LHCN-M2 (cell line): ENCODE results near the gene LENG8. TPM values are rescaled to one million over a fixed set of nuclear protein-coding genes. Genes with fewer than 3 reads are reported as not detected.
"Not testable (repeated sequence)": the region's sequence is repeated elsewhere in the genome, so short reads cannot be mapped to it uniquely, and the experiment has no call there.

ENCODE experiments used
- DNase-seq: peaks from one replicate; pipeline ENCODE4 v3.0.0-alpha.2; 2012; ENCODE audit warnings: low read depth
- total RNA-seq: library from RNA; depleted of rRNA; stranded (reverse); fragments of >200 nt; gene quantifications from 2 replicates; pipeline ENCODE4 v1.2.3, GENCODE V29; 2014

The LENG8 gene
- total RNA-seq, 1 experiment from 2014 or later = 36.7 TPM

- no peak for DNase-seq
These were observed 9.7 kb upstream of the LENG8 start for GRCh38 chr19:54439174-54439851.

- DNase-seq = no peak
These were observed 8.4 kb upstream of the LENG8 start for GRCh38 chr19:54440641-54441040.

- DNase-seq = no peak
These were observed 4.3 kb upstream of the LENG8 start for GRCh38 chr19:54444737-54445136.

- DNase-seq = not testable (repeated sequence)
These were observed 2.6 kb upstream of the LENG8 start for GRCh38 chr19:54446349-54446748.

GRCh38 chr19:54448040-54448773 lies 792 bp upstream of the LENG8 start:
- peak; percentile 68 for DNase-seq

- no peak for DNase-seq
These were observed 686 bp downstream of the LENG8 start for GRCh38 chr19:54449701-54450069.

GRCh38 chr19:54451331-54451871 lies 2.4 kb downstream of the LENG8 start:
- DNase-seq = no peak

GRCh38 chr19:54451997-54452396 lies 3.0 kb downstream of the LENG8 start:
- no peak for DNase-seq

- no peak for DNase-seq
These were observed 3.6 kb downstream of the LENG8 start for GRCh38 chr19:54452626-54453025.

- DNase-seq = no peak
These were observed 5.2 kb downstream of the LENG8 start for GRCh38 chr19:54453921-54454780.

GRCh38 chr19:54454781-54455675 lies 6.0 kb downstream of the LENG8 start:
- no peak for DNase-seq

- DNase-seq = no peak
These were observed 6.9 kb downstream of the LENG8 start for GRCh38 chr19:54455786-54456422.

- no peak for DNase-seq
These were observed 7.7 kb downstream of the LENG8 start for GRCh38 chr19:54456423-54457373.

- no peak for DNase-seq
These were observed 9.0 kb downstream of the LENG8 start for GRCh38 chr19:54457773-54458647.

GRCh38 chr19:54458648-54459281 lies 9.8 kb downstream of the LENG8 start:
- DNase-seq = no peak

- no peak for DNase-seq
These were observed 10.6 kb downstream of the LENG8 start for GRCh38 chr19:54459282-54460229.
